H1 (cell line): Measurements from ENCODE around the gene NHEJ1. TPM values are rescaled to one million over a fixed set of nuclear protein-coding genes. Genes with fewer than 3 reads are reported as not detected.

ENCODE experiments used
- CBX8 ChIP-seq: fragments of 300-800, 300-1000 bp; sonication (generic); IDR thresholded peaks from 2 replicates; pipeline ENCODE4 v1.7.1; 2016; ENCODE audit warnings: low read depth, low read length, borderline replicate concordance
- CHD1 ChIP-seq: IDR thresholded peaks from 2 replicates; pipeline ENCODE4 v1.6.1; 2012; ENCODE audit warnings: low read depth, low read length, improper control_type of control experiment
- CREB1 ChIP-seq: IDR thresholded peaks from 2 replicates; pipeline ENCODE4 v1.6.1; 2012; ENCODE audit warnings: inconsistent platforms
- CTBP2 ChIP-seq: IDR thresholded peaks from 2 replicates; pipeline ENCODE4 v1.7.0; 2011; ENCODE audit warnings: borderline replicate concordance, mild to moderate bottlenecking, moderate library complexity, mixed read lengths, low read length; ENCODE audit not compliant: insufficient read depth, insufficient read length
- E2F6 ChIP-seq: IDR thresholded peaks from 2 replicates; pipeline ENCODE4 v1.6.1; 2012; ENCODE audit warnings: inconsistent platforms
- EP300 ChIP-seq, 2 experiments: IDR thresholded peaks; 1 replicate in 1 of 2; 2 replicates in 1 of 2; pipeline ENCODE4 v1.6.1; 2011 to 2012; ENCODE audit warnings: low read depth in 2 of 2, low read length in 2 of 2, mild to moderate bottlenecking in 2 of 2, borderline replicate concordance in 1 of 2, inconsistent platforms in 1 of 2, moderate library complexity in 1 of 2
- FOSL1 ChIP-seq: IDR thresholded peaks from 2 replicates; pipeline ENCODE4 v1.6.1; 2011; ENCODE audit warnings: mild to moderate bottlenecking, low read depth, low read length, moderate library complexity; ENCODE audit not compliant: insufficient read depth
- MAFK ChIP-seq: IDR thresholded peaks from 2 replicates; pipeline ENCODE4 v1.6.1; 2012; ENCODE audit warnings: low read depth, mild to moderate bottlenecking, improper control_type of control experiment, low read length
- MAX ChIP-seq: IDR thresholded peaks from 2 replicates; pipeline ENCODE4 v1.6.1; 2012; ENCODE audit warnings: inconsistent platforms
- NANOG ChIP-seq: IDR thresholded peaks from 2 replicates; pipeline ENCODE4 v1.6.1; 2011; ENCODE audit warnings: low read length, low read depth, mild to moderate bottlenecking, inconsistent platforms; ENCODE audit not compliant: insufficient read depth, poor library complexity, severe bottlenecking
- NRF1 ChIP-seq: IDR thresholded peaks from 2 replicates; pipeline ENCODE4 v1.6.1; 2011; ENCODE audit warnings: mild to moderate bottlenecking, low read depth, low read length, improper control_type of control experiment
- POU5F1 ChIP-seq: IDR thresholded peaks from 2 replicates; pipeline ENCODE4 v1.6.1; 2011; ENCODE audit warnings: low read depth, mild to moderate bottlenecking, low read length, moderate library complexity
- RAD21 ChIP-seq, 2 experiments: IDR thresholded peaks in 1 of 2; conservative IDR thresholded peaks in 1 of 2; 2 replicates each; pipeline ENCODE4 v1.6.1; 2011; ENCODE audit warnings: low read depth in 2 of 2, low read length in 2 of 2, improper control_type of control experiment in 1 of 2, inconsistent platforms in 1 of 2, mild to moderate bottlenecking in 1 of 2, moderate library complexity in 1 of 2
- RBBP5 ChIP-seq: IDR thresholded peaks from 2 replicates; pipeline ENCODE4 v1.7.1; 2012; ENCODE audit warnings: low read depth, mild to moderate bottlenecking, inconsistent platforms, low read length, moderate library complexity, borderline replicate concordance
- RNF2 ChIP-seq: fragments of 200-900, 300-1000 bp; sonication (generic); IDR thresholded peaks from 2 replicates; pipeline ENCODE4 v1.7.1; 2016; ENCODE audit warnings: borderline replicate concordance, low read depth, mild to moderate bottlenecking, antibody characterized with exemption, low read length; ENCODE audit not compliant: poor library complexity, severe bottlenecking; ENCODE audit errors: missing control alignments
- SIN3A ChIP-seq, 2 experiments: IDR thresholded peaks in 1 of 2; conservative IDR thresholded peaks in 1 of 2; 2 replicates each; pipeline ENCODE4 v1.6.1; 2011 to 2012; ENCODE audit warnings: low read length in 2 of 2, improper control_type of control experiment in 1 of 2, low read depth in 1 of 2, mild to moderate bottlenecking in 1 of 2
- SP1 ChIP-seq: IDR thresholded peaks from 2 replicates; pipeline ENCODE4 v1.6.1; 2011; ENCODE audit warnings: low read depth, low read length
- SP2 ChIP-seq: IDR thresholded peaks from 2 replicates; pipeline ENCODE4 v1.6.1; 2012; ENCODE audit warnings: mild to moderate bottlenecking, low read length, inconsistent platforms
- TAF1 ChIP-seq: IDR thresholded peaks from 2 replicates; pipeline ENCODE4 v1.6.1; 2011; ENCODE audit warnings: mild to moderate bottlenecking, low read depth, low read length
- TBP ChIP-seq: IDR thresholded peaks from 2 replicates; pipeline ENCODE4 v1.6.1; 2011; ENCODE audit warnings: low read depth, low read length, improper control_type of control experiment
- YY1 ChIP-seq: IDR thresholded peaks from 2 replicates; pipeline ENCODE4 v1.6.1; 2011; ENCODE audit warnings: low read depth, mild to moderate bottlenecking, low read length
- polyA plus RNA-seq, 7 experiments: library from polyadenylated mRNA; depleted of rRNA in 3 of 7; stranded (reverse) in 5 of 7; unstranded in 2 of 7; fragments of >200 nt in 5 of 7; fragments of 200-250 nt in 2 of 7; gene quantifications; 1 replicate in 5 of 7; 2 replicates in 1 of 7; 4 replicates in 1 of 7; pipeline versions ENCODE4 v1.2.1 to v1.2.3, GENCODE V29; 2011 to 2013; ENCODE audit warnings: missing spikeins in 2 of 7, mixed read lengths in 2 of 7
- total RNA-seq: library from RNA; stranded (reverse); fragmentation: NEBNext Ultra II Directional; extraction: Animal tissue kit (Norgen Biotek cat#: 25700); gene quantifications from 2 replicates; pipeline ENCODE4 v1.2.1, GENCODE V29; 2021

The NHEJ1 gene
- total and polyA plus RNA-seq, 2 of the 8 experiments (the other 6 are each of a cell fraction or from before 2014, with no cell fraction given) = 22.7 to 24.1 TPM

- TF ChIP-seq E2F6 (no peak), TAF1 (peak; percentile 66; the same call in 1 of the 2 replicates), MAX (peak; percentile 28; the same call in 1 of the 2 replicates), RNF2 (no peak), CTBP2 (no peak), CREB1 (peak; percentile 51), TBP (peak; percentile 51; the same call in 1 of the 2 replicates), FOSL1 (peak; percentile 43; the same call in 1 of the 2 replicates), NANOG (peak; percentile 32), NRF1 (peak; percentile 83), EP300 (IDR thresholded peaks at IDR 0.05; ENCODE audit: borderline replicate concordance in 1 of 2, low read depth in 2 of 2, low read length in 2 of 2) (peak in 1 of 2 experiments; percentile 81; a peak in 1 of 3 replicates), POU5F1 (no peak), SP1 (no peak), SP2 (no peak), CHD1 (no peak), CBX8 (no peak), RAD21 (IDR thresholded peaks at IDR 0.05 in 1 of 2, conservative IDR thresholded peaks at IDR 0.05 in 1 of 2; ENCODE audit: low read depth in 2 of 2, low read length in 2 of 2) (peak in 1 of 2 experiments; percentile 36; a peak in 1 of 4 replicates), YY1 (no peak), RBBP5 (no peak), SIN3A (conservative IDR thresholded peaks at IDR 0.05 in 1 of 2, IDR thresholded peaks at IDR 0.05 in 1 of 2; ENCODE audit: low read depth in 1 of 2, low read length in 2 of 2) (peak; percentile 69 to 90; a peak in 3 of 4 replicates), MAFK (peak; percentile 12; the same call in 1 of the 2 replicates)
Observed at GRCh38 chr2:219177552-219178376, 17.1 kb upstream of the NHEJ1 start, which contains the start of gene RETREG2 (continued).
